Heart right ventricle (tissue), 16 donors: ENCODE results near the gene SLMAP. TPM values are rescaled to one million over a fixed set of nuclear protein-coding genes. Genes with fewer than 3 reads are reported as not detected.

Experiments
- ATAC-seq, 8 donors: fragments of 200-7000 bp; cut with Tn5 transposase; one replicate each; pipeline ENCODE4 v1.9.1; 2020; ENCODE audit warnings: mild to moderate bottlenecking in 8 of 8, moderate library complexity in 8 of 8, moderate number of reproducible peaks in 1 of 8
- DNase-seq, 2 donors: peaks; one replicate each; pipeline ENCODE4 v3.0.0-alpha.2; 2020
- H3K27ac ChIP-seq, 10 donors: fragments of 200-600 bp; sonication (generic) in 2 of 10; one replicate each; pipeline versions ENCODE4 v1.5.0 to v1.8.0; 2020 to 2022; ENCODE audit warnings: mild to moderate bottlenecking in 3 of 10
- H3K27me3 ChIP-seq, 7 donors: fragments of 200-600 bp; one replicate each; pipeline ENCODE4 v1.8.0; 2021 to 2022; ENCODE audit warnings: mild to moderate bottlenecking in 2 of 7
- H3K36me3 ChIP-seq, 9 donors: fragments of 200-600 bp; sonication (generic) in 1 of 9; one replicate each; pipeline versions ENCODE4 v1.5.0 to v1.8.0; 2020 to 2022; ENCODE audit warnings: mild to moderate bottlenecking in 2 of 9
- H3K4me1 ChIP-seq, 9 donors: fragments of 200-600 bp; sonication (generic) in 1 of 9; one replicate each; pipeline versions ENCODE4 v1.5.0 to v1.8.0; 2020 to 2022; ENCODE audit warnings: mild to moderate bottlenecking in 4 of 9
- H3K4me3 ChIP-seq, 10 donors: fragments of 200-600 bp; sonication (generic) in 2 of 10; one replicate each; pipeline versions ENCODE4 v1.5.0 to v1.8.0; 2020 to 2022; ENCODE audit warnings: mild to moderate bottlenecking in 7 of 10, moderate library complexity in 2 of 10
- H3K9me3 ChIP-seq, 11 donors: fragments of 200-600 bp in 10 of 11; sonication (generic) in 2 of 11; one replicate each; pipeline versions ENCODE4 v1.5.0 to v1.8.0; 2013 to 2022; ENCODE audit warnings: mild to moderate bottlenecking in 2 of 11, control low read depth in 1 of 11, moderate library complexity in 1 of 11
- WGBS, 2 donors: extraction: QIAGEN DNeasy Blood & Tissue Kit; methylation state at CpG; one replicate each; pipeline ENCODE4 v1.1.7; 2013; ENCODE audit warnings: inconsistent platforms in 1 of 2; 5-methylcytosine and 5-hydroxymethylcytosine counted together
- intact Hi-C, 10 donors: fragments of 100-400 bp; cut with DNase I; formaldehyde crosslinking; loops; one replicate each; pipeline versions ENCODE4 v1.11.1 to v1.14.2; 2022
- long read RNA-seq, 3 donors: library from polyadenylated mRNA; unstranded; transcript quantifications; one replicate each; pipeline ENCODE4 v2.0.0, GENCODE V29; 2020 to 2021
- polyA plus RNA-seq, 2 donors: library from polyadenylated mRNA; stranded (reverse); fragments of 200-250 nt; gene quantifications; one replicate each; pipeline ENCODE4 v1.2.3, GENCODE V29; 2013
- total RNA-seq, 10 donors: library from RNA; stranded (reverse); fragmentation: NEBNext Ultra II Directional in 3 of 10; extraction: Animal tissue kit (Norgen Biotek cat#: 25700) in 3 of 10; gene quantifications; one replicate each; pipeline versions ENCODE4 v1.2.1 to v1.2.4, GENCODE V29; 2021 to 2023
- TF ChIP-seq, protein P1 (sequence below), 9 donors: fragments of 200-600 bp; sonication (generic) in 2 of 9; IDR thresholded peaks; one replicate each; pipeline versions ENCODE4 v1.5.0 to v1.8.0; 2021 to 2022; ENCODE audit warnings: antibody characterized with exemption in 9 of 9, mild to moderate bottlenecking in 5 of 9, moderate library complexity in 1 of 9
- donor health status: Arrhythmogenic right ventricular cardiomyopathy.
- donor health status: ischemic (EF 13 %, LVEDD 7.1; RV severe dilation, severe dysfunction).
- donor health status: healthy with polysubstance abuse.
- donor health status: DM: no; HTN: yes; CAD: no.
- donor health status: DM: no; HTN: no; CAD: no.
- donor health status: ischemic (EF 25% LVEDD 6.9; RV normal size, moderate dysfunction).
- donor health status: ischemic (EF 25% LVEDD 5.7; RV mildly dilated, moderate dysfunction).
- donor health status: healthy.
- donor health status: DM: yes; HTN: yes; CAD: no.
- donor health status: Ischemic cardiomyopathy.
- donor health status: ischemic (EF 35%, LVEDD 5.7; RV mildly dilated, moderate dysfunction).
- donor health status: nonischemic (EF 11% LVEDD 7.7; RV severe dilation, severe dysfunction).
- donor health status: DM: yes; HTN: yes; CAD: no.
- donor health status: PGD.
- donor health status: ischemic (EF 29% LVEDD 5.4; RV normal size, mild dysfunction).
- donor health status: nonischemic (EF 23%, LVEDD 6.1; RV moderate dilation, normal function).

Gene SLMAP, protein sequence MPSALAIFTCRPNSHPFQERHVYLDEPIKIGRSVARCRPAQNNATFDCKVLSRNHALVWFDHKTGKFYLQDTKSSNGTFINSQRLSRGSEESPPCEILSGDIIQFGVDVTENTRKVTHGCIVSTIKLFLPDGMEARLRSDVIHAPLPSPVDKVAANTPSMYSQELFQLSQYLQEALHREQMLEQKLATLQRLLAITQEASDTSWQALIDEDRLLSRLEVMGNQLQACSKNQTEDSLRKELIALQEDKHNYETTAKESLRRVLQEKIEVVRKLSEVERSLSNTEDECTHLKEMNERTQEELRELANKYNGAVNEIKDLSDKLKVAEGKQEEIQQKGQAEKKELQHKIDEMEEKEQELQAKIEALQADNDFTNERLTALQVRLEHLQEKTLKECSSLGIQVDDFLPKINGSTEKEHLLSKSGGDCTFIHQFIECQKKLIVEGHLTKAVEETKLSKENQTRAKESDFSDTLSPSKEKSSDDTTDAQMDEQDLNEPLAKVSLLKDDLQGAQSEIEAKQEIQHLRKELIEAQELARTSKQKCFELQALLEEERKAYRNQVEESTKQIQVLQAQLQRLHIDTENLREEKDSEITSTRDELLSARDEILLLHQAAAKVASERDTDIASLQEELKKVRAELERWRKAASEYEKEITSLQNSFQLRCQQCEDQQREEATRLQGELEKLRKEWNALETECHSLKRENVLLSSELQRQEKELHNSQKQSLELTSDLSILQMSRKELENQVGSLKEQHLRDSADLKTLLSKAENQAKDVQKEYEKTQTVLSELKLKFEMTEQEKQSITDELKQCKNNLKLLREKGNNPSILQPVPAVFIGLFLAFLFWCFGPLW
- total RNA-seq (100 to 1,000 TPM; 198 to 724 (median 431) TPM), polyA plus RNA-seq (10 to 100 TPM; 65.8 to 79.8 TPM)
- long read RNA-seq, donor 1, full-length matches to known transcripts: 8 of 154 reads
- long read RNA-seq, donor 1, partial matches to known transcripts: 125 of 154 reads
- long read RNA-seq, donor 1, other reads (novel, unspliced or antisense): 21 of 154 reads
- long read RNA-seq, donor 2, transcript SLMAP-205 (11 exons, 3,066 nt): major isoform, 17 of 288 reads
- long read RNA-seq, donor 2, partial matches to known transcripts: 227 of 288 reads
- long read RNA-seq, donor 2, other reads (novel, unspliced or antisense): 44 of 288 reads
- long read RNA-seq, donor 3, transcript SLMAP-205 (11 exons, 3,066 nt): major isoform, 20 of 565 reads
- long read RNA-seq, donor 3, partial matches to known transcripts: 440 of 565 reads
- long read RNA-seq, donor 3, other reads (novel, unspliced or antisense): 102 of 565 reads

GRCh38 chr3:57755741-57756527 lies at the start of gene SLMAP:
SLMAP (plus strand) TSS chr3:57756309; CDS start chr3:57757652, 1,343 bp downstream.
- ATAC-seq (peak; percentile 99), DNase-seq (peak; percentile 95 to 98)
- H3K9me3 ChIP-seq: no peaks in the 10 kb centered on the region
- peaks cover 2 to 41% (median 35%) of the 10 kb centered on the region in 9 donors for H3K4me1 ChIP-seq
- H3K36me3 ChIP-seq: peaks cover 0 to 18% (median 0%) of the 10 kb centered on the region in 9 donors
- 0 to 1% methylated on average over 48 of the region's 48 CpGs for WGBS, 2 donors
- TF ChIP-seq, protein P1, sequence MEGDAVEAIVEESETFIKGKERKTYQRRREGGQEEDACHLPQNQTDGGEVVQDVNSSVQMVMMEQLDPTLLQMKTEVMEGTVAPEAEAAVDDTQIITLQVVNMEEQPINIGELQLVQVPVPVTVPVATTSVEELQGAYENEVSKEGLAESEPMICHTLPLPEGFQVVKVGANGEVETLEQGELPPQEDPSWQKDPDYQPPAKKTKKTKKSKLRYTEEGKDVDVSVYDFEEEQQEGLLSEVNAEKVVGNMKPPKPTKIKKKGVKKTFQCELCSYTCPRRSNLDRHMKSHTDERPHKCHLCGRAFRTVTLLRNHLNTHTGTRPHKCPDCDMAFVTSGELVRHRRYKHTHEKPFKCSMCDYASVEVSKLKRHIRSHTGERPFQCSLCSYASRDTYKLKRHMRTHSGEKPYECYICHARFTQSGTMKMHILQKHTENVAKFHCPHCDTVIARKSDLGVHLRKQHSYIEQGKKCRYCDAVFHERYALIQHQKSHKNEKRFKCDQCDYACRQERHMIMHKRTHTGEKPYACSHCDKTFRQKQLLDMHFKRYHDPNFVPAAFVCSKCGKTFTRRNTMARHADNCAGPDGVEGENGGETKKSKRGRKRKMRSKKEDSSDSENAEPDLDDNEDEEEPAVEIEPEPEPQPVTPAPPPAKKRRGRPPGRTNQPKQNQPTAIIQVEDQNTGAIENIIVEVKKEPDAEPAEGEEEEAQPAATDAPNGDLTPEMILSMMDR (IDR thresholded peaks at IDR 0.05): no peak
- peak within 1 kb of the TSS; percentile 35 to 91 (median 90) for H3K27ac ChIP-seq
- intact Hi-C loops: loop anchor here in 8 of 10 donors (1.0 to 10.0 kb wide), 8 partner anchors 46 to 159 kb away; partner anchors contain the start of genes DENND6A (in 8 of the 8) and ARF4 (in 2 of the 8)
- H3K4me3 ChIP-seq: peak within 1 kb of the TSS; percentile 66 to 95 (median 90)
- H3K27me3 ChIP-seq: no peaks in the 10 kb centered on the region

GRCh38 chr3:57706462-57706861 lies 49.6 kb upstream of the SLMAP start:
- DNase-seq (no peak), ATAC-seq (no peak)
- TF ChIP-seq, protein P1 (IDR thresholded peaks at IDR 0.05): no peak
- WGBS, 2 donors: 74 to 81% methylated on average over 3 of the region's 3 CpGs
- no peak overlapping the region for H3K4me3 ChIP-seq
- H3K9me3 ChIP-seq: no peaks in the 10 kb centered on the region
- no peak overlapping the region for H3K27ac ChIP-seq
- intact Hi-C loops: no loop called here
- H3K27me3 ChIP-seq: no peaks in the 10 kb centered on the region
- no peaks in the 10 kb centered on the region for H3K36me3 ChIP-seq
- H3K4me1 ChIP-seq: peaks cover 0 to 8% (median 0%) of the 10 kb centered on the region in 9 donors

DNA sequence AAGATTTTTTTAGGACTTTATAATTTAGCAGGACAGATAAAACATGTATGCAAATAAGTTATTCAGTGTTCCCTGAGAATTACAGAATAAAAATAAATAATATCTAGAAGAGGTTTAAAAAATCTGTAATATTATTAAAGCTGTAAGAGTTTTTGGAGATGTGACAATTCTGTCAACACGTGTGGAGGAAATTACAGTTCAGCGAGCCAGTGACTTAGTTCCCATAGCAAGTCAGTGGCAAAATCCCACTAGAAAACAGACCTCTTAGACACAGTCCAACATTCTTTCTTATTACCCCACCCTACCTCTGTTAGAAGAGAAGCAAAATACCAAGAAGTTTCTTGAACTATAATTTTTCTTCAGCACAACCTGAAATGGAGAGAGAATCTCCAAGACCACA lies 47.1 kb upstream of the SLMAP start:
- DNase-seq (no peak), ATAC-seq (no peak)
- TF ChIP-seq, protein P1 (IDR thresholded peaks at IDR 0.05): no peak

More for the DNA sequence above, 47.1 kb upstream of the SLMAP start:
- H3K36me3 ChIP-seq: no peaks in the 10 kb centered on the region
- intact Hi-C loops: no loop called here
- no peaks in the 10 kb centered on the region for H3K9me3 ChIP-seq
- H3K27ac ChIP-seq: no peak overlapping the region
- 20 to 45% methylated on average over 2 of the region's 2 CpGs for WGBS, 2 donors
- H3K27me3 ChIP-seq: no peaks in the 10 kb centered on the region
- peaks cover 0 to 8% (median 0%) of the 10 kb centered on the region in 9 donors for H3K4me1 ChIP-seq
- H3K4me3 ChIP-seq: no peak overlapping the region
